ENCODE results near the gene ADH6.
"Not testable (repeated sequence)": the region's sequence is repeated elsewhere in the genome, so short reads cannot be mapped to it uniquely, and the experiment has no call there.

Gene ADH6

GRCh38 chr4:99189900-99190299 is 29.1 kb downstream of the ADH6 start:
- DNase-seq, result not testable (repeated sequence)

GRCh38 chr4:99186029-99186428 is 33.0 kb downstream of the ADH6 start:
- DNase-seq, result no peak

GRCh38 chr4:99185581-99185980 is 33.5 kb downstream of the ADH6 start:
- DNase-seq, result no peak

GRCh38 chr4:99180382-99181070 is 38.5 kb downstream of the ADH6 start:
- peak; percentile 65 for DNase-seq

- DNase-seq, result no peak
Observed at GRCh38 chr4:99179626-99180025, 39.4 kb downstream of the ADH6 start.

- no peak for DNase-seq
Observed at GRCh38 chr4:99179178-99179577, 39.9 kb downstream of the ADH6 start.

- DNase-seq, result no peak
Observed at GRCh38 chr4:99166544-99166943, 52.5 kb downstream of the ADH6 start.

GRCh38 chr4:99165978-99166377 is 53.1 kb downstream of the ADH6 start:
- no peak for DNase-seq

GRCh38 chr4:99161373-99162099 is 57.5 kb downstream of the ADH6 start:
- no peak for DNase-seq

GRCh38 chr4:99159699-99160098 is 59.3 kb downstream of the ADH6 start:
- peak; percentile 1 for DNase-seq

- DNase-seq, result no peak
Observed at GRCh38 chr4:99157478-99157935, 61.5 kb downstream of the ADH6 start.

GRCh38 chr4:99156992-99157391 is 62.1 kb downstream of the ADH6 start:
- no peak for DNase-seq

- no peak for DNase-seq
Observed at GRCh38 chr4:99154658-99155342, 64.2 kb downstream of the ADH6 start.
